ENCODE measurements around the gene DNM1L.
"Not testable (repeated sequence)": the region's sequence is repeated elsewhere in the genome, so short reads cannot be mapped to it uniquely, and the experiment has no call there.

DNM1L gene

GRCh38 chr12:32698285-32698684 lies 19.2 kb downstream of the DNM1L start:
- DNase-seq, result no peak

- DNase-seq, result not testable (repeated sequence)
Observed at GRCh38 chr12:32699437-32699836, 20.3 kb downstream of the DNM1L start.

GRCh38 chr12:32702473-32702872 lies 23.4 kb downstream of the DNM1L start:
- DNase-seq, result no peak

- no peak for DNase-seq
Observed at GRCh38 chr12:32702946-32703345, 23.8 kb downstream of the DNM1L start.

GRCh38 chr12:32705783-32706182 lies 26.7 kb downstream of the DNM1L start:
- DNase-seq, result no peak

GRCh38 chr12:32706335-32707024 lies 27.4 kb downstream of the DNM1L start:
- DNase-seq, result no peak

GRCh38 chr12:32708926-32709325 lies 29.8 kb downstream of the DNM1L start:
- DNase-seq, result no peak

- DNase-seq, result no peak
Observed at GRCh38 chr12:32714772-32715171, 35.7 kb downstream of the DNM1L start.

GRCh38 chr12:32718926-32719325 lies 39.8 kb downstream of the DNM1L start:
- DNase-seq, result no peak

- not testable (repeated sequence) for DNase-seq
Observed at GRCh38 chr12:32725308-32725707, 46.2 kb downstream of the DNM1L start.

GRCh38 chr12:32726286-32726685 lies 47.2 kb downstream of the DNM1L start:
- no peak for DNase-seq

GRCh38 chr12:32727237-32727636 lies 48.1 kb downstream of the DNM1L start:
- no peak for DNase-seq

GRCh38 chr12:32734952-32735351 lies 55.9 kb downstream of the DNM1L start:
- DNase-seq, result no peak

- DNase-seq, result no peak
Observed at GRCh38 chr12:32736445-32736844, 57.3 kb downstream of the DNM1L start.

GRCh38 chr12:32737715-32738114 lies 58.6 kb downstream of the DNM1L start:
- DNase-seq, result no peak

GRCh38 chr12:32739279-32739678 lies 60.2 kb downstream of the DNM1L start:
- no peak for DNase-seq

GRCh38 chr12:32742133-32742532 lies 63.0 kb downstream of the DNM1L start:
- no peak for DNase-seq

GRCh38 chr12:32743264-32743663 lies 64.2 kb downstream of the DNM1L start:
- DNase-seq, result no peak

GRCh38 chr12:32753605-32754004 lies 74.5 kb downstream of the DNM1L start:
- no peak for DNase-seq

- no peak for DNase-seq
Observed at GRCh38 chr12:32754111-32754510, 75.0 kb downstream of the DNM1L start.

GRCh38 chr12:32755051-32755653 lies 76.1 kb downstream of the DNM1L start:
- DNase-seq, result peak; percentile 81

GRCh38 chr12:32755654-32756475 lies 76.8 kb downstream of the DNM1L start, which contains the start of gene YARS2:
Gene YARS2 (minus strand): TSS chr12:32755897. CDS start chr12:32755874, 23 bp downstream.
- peak; percentile 91 for DNase-seq

GRCh38 chr12:32756476-32757066 lies 77.5 kb downstream of the DNM1L start:
- peak; percentile 43 for DNase-seq

Measured in right forelimb (tissue), 1 donor.